B cell (primary cell): ENCODE results near the gene ZMYND8. TPM values are rescaled to one million over a fixed set of nuclear protein-coding genes. Genes with fewer than 3 reads are reported as not detected.
A peak's percentile ranks its signal among the peaks of the same experiment; 100 is the strongest.

Experiments
- ATAC-seq: fragments of 200-7000 bp; cut with Tn5 transposase; one replicate; pipeline ENCODE4 v1.10.0; 2021; ENCODE audit warnings: low read depth, mild to moderate bottlenecking, moderate number of reproducible peaks, moderate library complexity
- CTCF ChIA-PET: fragments of 350-600 bp; sonication (Branson Sonifier 250); formaldehyde crosslinking; loops from one replicate; lab custom pipeline; 2021; ENCODE audit warnings: antibody characterized with exemption, inconsistent platforms; lab: Charles Lee
- POLR2A ChIA-PET: fragments of 350-600 bp; sonication (Branson Sonifier 250); formaldehyde crosslinking; loops from one replicate; lab custom pipeline; 2021; ENCODE audit warnings: antibody characterized with exemption; lab: Charles Lee
- DNase-seq: peaks from one replicate; pipeline ENCODE4 v3.0.0; 2013
- H2AFZ ChIP-seq: 2 replicates; pipeline ENCODE4 v1.6.1; 2012; ENCODE audit warnings: mild to moderate bottlenecking, low read depth, low read length; ENCODE audit not compliant: insufficient read depth, poor library complexity, severe bottlenecking
- H3K27ac ChIP-seq, 2 donors: 1 replicate in 1 of 2; 2 replicates in 1 of 2; pipeline ENCODE4 v1.5.1; 2012 to 2013; ENCODE audit warnings: low read length in 2 of 2, mild to moderate bottlenecking in 2 of 2, moderate library complexity in 1 of 2
- H3K27me3 ChIP-seq, 4 experiments: fragments of 200-600 bp in 1 of 4; sonication (generic) in 1 of 4; replicated peaks in 1 of 4; 1 replicate in 2 of 4; 2 replicates in 2 of 4; pipeline versions ENCODE4 v1.6.1 to v1.7.0; 2013 to 2016; ENCODE audit warnings: low read length in 3 of 4, mild to moderate bottlenecking in 2 of 4, mixed read lengths in 1 of 4, moderate library complexity in 1 of 4; ENCODE audit not compliant: insufficient read depth in 4 of 4, control insufficient read depth in 3 of 4; ENCODE audit errors: control extremely low read depth in 1 of 4
- H3K36me3 ChIP-seq, 2 experiments: replicated peaks in 1 of 2; 1 replicate in 1 of 2; 2 replicates in 1 of 2; pipeline versions ENCODE4 v1.6.1 to v1.7.1; 2013; ENCODE audit warnings: low read length in 1 of 2; ENCODE audit not compliant: insufficient read depth in 2 of 2, control insufficient read depth in 1 of 2; ENCODE audit errors: control extremely low read depth in 1 of 2, extremely low read depth in 1 of 2
- H3K4me1 ChIP-seq, 2 donors: fragments of 200-600 bp in 1 of 2; sonication (generic) in 1 of 2; 1 replicate in 1 of 2; 2 replicates in 1 of 2; pipeline versions ENCODE4 v1.5.1 to v1.6.1; 2013 to 2017; ENCODE audit warnings: low read length in 2 of 2; ENCODE audit not compliant: control insufficient read depth in 2 of 2, insufficient read depth in 2 of 2
- H3K4me2 ChIP-seq: replicated peaks from 2 replicates; pipeline ENCODE3; 2012; ENCODE audit warnings: mild to moderate bottlenecking, low read depth, low read length; ENCODE audit not compliant: poor library complexity, severe bottlenecking
- H3K4me3 ChIP-seq, 5 experiments: fragments of 200-600 bp in 1 of 5; sonication (generic) in 1 of 5; 1 replicate in 3 of 5; 2 replicates in 2 of 5; pipeline versions ENCODE4 v1.5.1 to v1.7.0; 2011 to 2016; ENCODE audit warnings: low read length in 4 of 5, mild to moderate bottlenecking in 4 of 5, low read depth in 2 of 5, control low read depth in 1 of 5, moderate library complexity in 1 of 5; ENCODE audit not compliant: insufficient read depth in 1 of 5; ENCODE audit errors: control extremely low read depth in 1 of 5, extremely low read depth in 1 of 5
- H3K79me2 ChIP-seq: fragments of 200-600 bp; sonication (generic); one replicate; pipeline ENCODE4 v1.6.0; 2016; ENCODE audit warnings: low read length; ENCODE audit not compliant: control insufficient read depth, insufficient read depth
- H3K9ac ChIP-seq: fragments of 200-600 bp; sonication (generic); 2 replicates; pipeline ENCODE4 v1.6.1; 2017; ENCODE audit warnings: mild to moderate bottlenecking, low read length, moderate library complexity
- H3K9me3 ChIP-seq, 3 donors: one replicate each; pipeline versions ENCODE4 v1.6.1 to v1.7.1; 2013; ENCODE audit warnings: low read length in 2 of 3; ENCODE audit not compliant: control insufficient read depth in 2 of 3, insufficient read depth in 1 of 3; ENCODE audit errors: control extremely low read depth in 1 of 3
- H4K20me1 ChIP-seq: 2 replicates; pipeline ENCODE4 v1.6.0; 2012; ENCODE audit warnings: mild to moderate bottlenecking, low read length; ENCODE audit not compliant: insufficient read depth, control insufficient read depth, poor library complexity, severe bottlenecking
- H3K27ac Mint-ChIP-seq: one replicate; pipeline ENCODE4 v1.8.0; 2021; ENCODE audit warnings: mixed read lengths
- H3K27me3 Mint-ChIP-seq: one replicate; pipeline ENCODE4 v1.8.0; 2021; ENCODE audit warnings: mixed read lengths
- H3K4me1 Mint-ChIP-seq: one replicate; pipeline ENCODE4 v1.8.0; 2021; ENCODE audit warnings: mixed read lengths
- H3K4me3 Mint-ChIP-seq: one replicate; pipeline ENCODE4 v1.8.0; 2021; ENCODE audit warnings: mixed read lengths
- H3K9me3 Mint-ChIP-seq: one replicate; pipeline ENCODE4 v1.8.0; 2022; ENCODE audit warnings: mixed read lengths; ENCODE audit not compliant: insufficient read depth
- EZH2 ChIP-seq: IDR thresholded peaks from 2 replicates; pipeline ENCODE4 v1.6.1; 2012; ENCODE audit warnings: borderline replicate concordance, low read depth, mild to moderate bottlenecking, moderate library complexity, low read length; ENCODE audit not compliant: insufficient read depth, poor library complexity, severe bottlenecking
- WGBS: methylation state at CpG from one replicate; pipeline ENCODE4 v1.1.5; 2013; ENCODE audit warnings: missing lambda C conversion rate; ENCODE audit not compliant: insufficient coverage; 5-methylcytosine and 5-hydroxymethylcytosine counted together
- intact Hi-C: fragments of 100-400 bp; cut with micrococcal nuclease; formaldehyde crosslinking; loops from one replicate; pipeline ENCODE4 v1.10.0; 2022
- polyA plus RNA-seq: library from polyadenylated mRNA; depleted of rRNA; stranded (reverse); fragments of >200 nt; gene quantifications from 2 replicates; pipeline ENCODE4 v1.2.3, GENCODE V29; 2012
- total RNA-seq, 2 donors: library from RNA; stranded (reverse); fragments of 120-200 nt in 1 of 2; gene quantifications; 1 replicate in 1 of 2; 2 replicates in 1 of 2; pipeline versions ENCODE4 v1.2.3 to v1.2.4, GENCODE V29; 2013 to 2022
- TF ChIP-seq, protein P1 (sequence below): fragments of 200-600 bp; IDR thresholded peaks from one replicate; pipeline ENCODE4 v1.8.0; 2022; ENCODE audit warnings: antibody characterized with exemption, mild to moderate bottlenecking

The ZMYND8 gene
- total and polyA plus RNA-seq, 2 donors (not counting 1 experiment from before 2014, with no cell fraction given), result 20.3 to 67.2 TPM

DNA sequence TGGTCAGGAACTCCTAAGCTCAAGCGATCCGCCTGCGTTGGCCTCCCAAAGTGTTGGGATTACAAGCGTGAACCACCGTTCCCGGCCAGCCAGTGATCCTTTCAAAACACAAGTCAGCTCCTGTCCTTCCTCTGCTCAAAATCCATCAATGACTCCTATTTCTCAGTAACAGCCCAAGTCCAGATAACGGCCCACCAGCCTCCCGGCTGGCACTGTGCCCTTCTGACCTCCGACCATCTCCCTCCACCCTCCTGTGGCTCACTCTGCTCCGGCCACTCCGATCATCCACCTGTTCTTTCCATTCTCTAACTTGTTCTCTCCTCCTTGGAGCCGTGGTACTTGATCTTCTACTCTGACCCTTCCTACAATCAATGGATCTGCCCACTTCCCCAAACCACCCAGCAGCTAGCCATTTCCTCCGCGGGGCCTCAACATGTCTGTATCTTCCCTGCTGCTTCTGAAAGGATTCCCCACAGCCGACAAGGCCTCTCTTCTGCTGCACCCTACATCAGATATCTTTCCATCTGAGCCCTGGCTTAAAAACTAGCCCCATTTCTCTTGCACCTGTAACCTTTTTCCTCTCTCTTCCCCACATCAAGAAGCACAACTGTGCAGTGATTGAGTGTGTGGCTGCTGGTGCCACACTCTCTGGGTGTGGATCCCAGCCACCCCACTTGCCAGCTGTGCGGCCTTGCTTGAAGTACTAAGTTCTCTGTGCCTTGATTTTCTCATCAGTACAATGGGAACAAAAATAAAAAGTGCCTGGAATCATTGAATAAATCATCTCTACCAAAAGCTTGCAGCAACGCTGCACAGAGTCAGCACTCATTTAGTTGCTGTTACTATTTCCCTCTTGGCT is 6.1 kb upstream of the ZMYND8 start:
- H3K36me3 ChIP-seq, result no peaks in the 10 kb centered on the region
- no peak for DNase-seq
- Mint-ChIP-seq H3K27me3 (no peaks in the 10 kb centered on the region), H3K9me3 (no peaks in the 10 kb centered on the region), H3K4me3 (peak overlapping the region; percentile 0), H3K27ac (peak overlapping the region; percentile 1), H3K4me1 (peaks cover 52% of the 10 kb centered on the region)
- no peak overlapping the region for H3K4me3 ChIP-seq
- POLR2A ChIA-PET, result interaction anchor here (0.7 kb wide), 3 partner anchors 17 to 83 kb away, joined by 3 to 6 read pairs (median 6); no protein-coding TSS in a partner anchor
- H2AFZ ChIP-seq, result no peak overlapping the region
- H3K79me2 ChIP-seq, result peaks cover 8% of the 10 kb centered on the region
- no peak for ATAC-seq
- 93% methylated on average over 15 of the region's 17 CpGs for WGBS
- H3K27me3 ChIP-seq, result no peaks in the 10 kb centered on the region
- CTCF ChIA-PET, result interaction anchor here (0.6 to 9.0 kb wide), 8 partner anchors 9 to 89 kb away, joined by 3 to 70 read pairs (median 3); no protein-coding TSS in a partner anchor
- no peaks in the 10 kb centered on the region for H3K9me3 ChIP-seq
- H3K9ac ChIP-seq, result no peak overlapping the region
- H3K4me2 ChIP-seq, result no peak overlapping the region
- H4K20me1 ChIP-seq, result no peaks in the 10 kb centered on the region
- H3K27ac ChIP-seq, result no peak overlapping the region
- TF ChIP-seq, protein P1, sequence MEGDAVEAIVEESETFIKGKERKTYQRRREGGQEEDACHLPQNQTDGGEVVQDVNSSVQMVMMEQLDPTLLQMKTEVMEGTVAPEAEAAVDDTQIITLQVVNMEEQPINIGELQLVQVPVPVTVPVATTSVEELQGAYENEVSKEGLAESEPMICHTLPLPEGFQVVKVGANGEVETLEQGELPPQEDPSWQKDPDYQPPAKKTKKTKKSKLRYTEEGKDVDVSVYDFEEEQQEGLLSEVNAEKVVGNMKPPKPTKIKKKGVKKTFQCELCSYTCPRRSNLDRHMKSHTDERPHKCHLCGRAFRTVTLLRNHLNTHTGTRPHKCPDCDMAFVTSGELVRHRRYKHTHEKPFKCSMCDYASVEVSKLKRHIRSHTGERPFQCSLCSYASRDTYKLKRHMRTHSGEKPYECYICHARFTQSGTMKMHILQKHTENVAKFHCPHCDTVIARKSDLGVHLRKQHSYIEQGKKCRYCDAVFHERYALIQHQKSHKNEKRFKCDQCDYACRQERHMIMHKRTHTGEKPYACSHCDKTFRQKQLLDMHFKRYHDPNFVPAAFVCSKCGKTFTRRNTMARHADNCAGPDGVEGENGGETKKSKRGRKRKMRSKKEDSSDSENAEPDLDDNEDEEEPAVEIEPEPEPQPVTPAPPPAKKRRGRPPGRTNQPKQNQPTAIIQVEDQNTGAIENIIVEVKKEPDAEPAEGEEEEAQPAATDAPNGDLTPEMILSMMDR, result no peak
- no peak for TF ChIP-seq EZH2
- H3K4me1 ChIP-seq, result peaks cover 37 to 39% of the 10 kb centered on the region in 2 donors
- intact Hi-C loops, result no loop called here
